WERI-Rb-1 (cell line): ENCODE measurements around the gene NANOS3.

ENCODE experiments used
- DNase-seq: peaks from one replicate; pipeline ENCODE4 v3.0.0-alpha.2; 2020
- H3K27ac ChIP-seq: fragments of 250-450 bp; sonication (Bioruptor Pico); 2 replicates; pipeline ENCODE4 v1.5.1; 2020; ENCODE audit warnings: mild to moderate bottlenecking, moderate library complexity
- H3K27me3 ChIP-seq: fragments of 250-450 bp; sonication (Bioruptor Pico); 2 replicates; pipeline ENCODE4 v1.5.1; 2021; ENCODE audit warnings: mild to moderate bottlenecking, low read depth, moderate library complexity; ENCODE audit not compliant: insufficient read depth, severe bottlenecking
- H3K36me3 ChIP-seq: fragments of 250-450 bp; sonication (Bioruptor Pico); 2 replicates; pipeline ENCODE4 v1.5.1; 2020; ENCODE audit warnings: mild to moderate bottlenecking, moderate library complexity
- H3K4me3 ChIP-seq: 2 replicates; pipeline ENCODE4 v1.5.1; 2011; ENCODE audit warnings: low read depth, mild to moderate bottlenecking, control low read depth, low read length
- H3K9me3 ChIP-seq: fragments of 250-450 bp; sonication (Bioruptor Pico); 2 replicates; pipeline ENCODE4 v1.5.1; 2021; ENCODE audit warnings: mild to moderate bottlenecking, moderate library complexity; ENCODE audit not compliant: severe bottlenecking
- CTCF ChIP-seq: IDR thresholded peaks from 2 replicates; pipeline ENCODE4 v1.5.1; 2011; ENCODE audit warnings: low read depth, mild to moderate bottlenecking, control low read depth, inconsistent platforms, low read length

NANOS3 gene

DNA sequence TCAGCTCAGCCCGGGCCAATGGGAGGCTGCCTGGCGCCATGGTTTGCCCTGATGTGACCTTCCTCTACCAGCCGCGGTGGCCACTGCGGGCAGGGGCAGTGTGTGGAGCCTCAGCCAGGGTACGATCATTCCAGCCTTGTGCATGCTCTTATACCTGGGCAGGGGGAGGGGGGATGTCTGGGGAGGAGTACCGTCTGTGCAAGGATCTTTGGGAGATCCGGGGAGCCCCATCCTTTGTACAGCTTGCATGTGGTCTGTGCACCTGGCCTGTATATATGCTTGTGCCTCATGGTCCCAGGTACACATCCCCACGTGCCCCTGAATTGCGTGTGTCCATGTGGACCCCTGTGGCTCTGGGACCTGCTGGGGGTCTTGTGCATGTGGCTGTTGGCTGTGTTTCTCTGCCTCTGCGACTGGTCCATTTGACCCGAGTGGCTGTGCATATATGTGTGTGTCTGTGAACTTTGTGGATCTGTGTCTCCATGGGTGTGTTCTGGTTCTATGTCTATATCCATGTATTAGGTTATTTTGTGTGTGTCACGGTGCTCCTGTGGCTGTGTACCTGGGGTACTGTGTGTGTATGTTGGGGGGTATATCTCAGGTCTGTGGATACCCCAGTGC, 12.8 kb upstream of the NANOS3 start:
- H3K27me3 ChIP-seq = no peaks in the 10 kb centered on the region
- TF ChIP-seq CTCF = no peak
- H3K4me3 ChIP-seq = peak overlapping the region; percentile 50
- peak overlapping the region; percentile 15; the same call in 1 of the 2 replicates for H3K27ac ChIP-seq
- peak; percentile 63 for DNase-seq
- no peaks in the 10 kb centered on the region; the same call in 1 of the 2 replicates for H3K36me3 ChIP-seq
- no peaks in the 10 kb centered on the region for H3K9me3 ChIP-seq

GRCh38 chr19:13864667-13865570, 12.0 kb upstream of the NANOS3 start:
- DNase-seq = no peak
- no peaks in the 10 kb centered on the region for H3K27me3 ChIP-seq
- H3K27ac ChIP-seq = peak overlapping the region; percentile 48
- H3K36me3 ChIP-seq = no peaks in the 10 kb centered on the region; the same call in 1 of the 2 replicates
- TF ChIP-seq CTCF = no peak
- no peaks in the 10 kb centered on the region for H3K9me3 ChIP-seq
- peak overlapping the region; percentile 56 for H3K4me3 ChIP-seq

DNA sequence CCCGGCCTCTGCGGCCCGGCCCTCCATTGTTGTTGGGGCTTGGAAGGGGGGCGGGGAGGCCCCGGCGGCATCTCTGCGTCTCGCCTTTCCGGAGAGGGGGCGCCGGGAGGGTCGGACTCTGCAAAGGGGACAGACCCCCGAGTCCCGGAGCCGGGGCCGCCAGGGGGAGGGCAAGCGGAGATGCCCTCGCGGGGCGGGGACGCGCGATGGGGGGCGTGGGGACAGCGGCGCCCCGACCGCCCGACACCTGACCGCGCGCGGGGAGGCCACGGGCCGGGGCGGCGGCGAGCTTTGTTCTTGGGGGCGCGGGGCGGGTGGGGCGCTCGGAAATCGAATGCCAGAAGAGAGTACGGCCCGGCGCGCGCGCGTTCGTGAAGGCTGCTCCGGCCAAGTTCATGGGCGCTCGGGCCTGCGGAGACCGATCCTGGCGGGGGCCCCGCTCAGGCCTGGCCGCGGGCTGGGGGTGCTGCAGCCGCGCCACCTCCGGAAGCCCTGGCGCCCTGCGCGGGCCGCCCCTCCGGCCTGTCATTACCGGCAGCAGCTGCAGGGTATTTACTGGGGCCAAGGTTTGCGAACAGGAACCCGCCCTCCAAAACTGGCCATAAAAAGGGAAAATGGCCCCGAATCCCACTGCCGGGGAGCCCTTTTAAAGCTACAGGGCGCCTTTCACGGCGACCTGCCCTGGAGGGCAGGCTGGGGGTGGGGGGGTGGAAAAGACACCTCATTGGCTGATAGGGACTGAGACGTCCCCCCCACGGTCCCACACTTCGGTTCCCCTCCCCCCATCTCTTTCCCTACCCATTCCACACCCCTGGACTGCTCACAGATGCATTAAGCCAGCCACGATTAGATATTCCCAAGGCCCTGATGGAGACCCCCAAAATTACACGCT, 11.1 kb upstream of the NANOS3 start:
- H3K4me3 ChIP-seq = peak overlapping the region; percentile 56

DNA sequence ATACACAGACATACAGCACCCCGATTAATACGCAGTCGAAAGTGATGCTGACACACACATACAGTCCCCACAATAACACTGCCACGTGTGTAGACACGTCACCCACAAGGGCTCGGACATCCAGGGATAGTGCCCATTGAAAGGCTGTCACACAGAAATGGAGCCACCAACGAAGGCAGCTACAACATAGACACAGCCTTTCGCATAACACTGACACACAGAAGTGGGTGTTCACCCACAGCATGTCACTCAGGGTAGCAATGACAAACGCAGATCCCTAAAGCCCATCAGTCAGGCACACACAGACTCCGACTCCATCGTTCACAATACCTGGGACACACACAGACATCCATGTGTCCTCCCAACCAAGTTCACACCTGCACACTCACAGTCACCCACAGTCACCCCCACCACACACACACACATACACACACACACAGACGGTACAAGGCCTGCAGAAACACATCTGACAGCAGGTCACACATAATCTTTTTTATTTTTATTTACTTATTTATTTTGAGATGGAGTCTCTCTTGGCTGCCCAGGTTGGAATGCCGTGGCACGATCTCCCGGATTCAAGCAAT, 10.4 kb upstream of the NANOS3 start:
- no peak for TF ChIP-seq CTCF
- H3K27me3 ChIP-seq = no peaks in the 10 kb centered on the region
- no peak for DNase-seq
- peak overlapping the region; percentile 67 for H3K27ac ChIP-seq
- H3K4me3 ChIP-seq = peak overlapping the region; percentile 56
- no peaks in the 10 kb centered on the region for H3K9me3 ChIP-seq
- H3K36me3 ChIP-seq = no peaks in the 10 kb centered on the region; the same call in 1 of the 2 replicates

More for the DNA sequence above, 11.1 kb upstream of the NANOS3 start:
- no peaks in the 10 kb centered on the region; the same call in 1 of the 2 replicates for H3K36me3 ChIP-seq
- no peaks in the 10 kb centered on the region for H3K27me3 ChIP-seq
- peak overlapping the region; percentile 67 for H3K27ac ChIP-seq
- DNase-seq = peak; percentile 59
- no peaks in the 10 kb centered on the region for H3K9me3 ChIP-seq
- TF ChIP-seq CTCF = no peak

DNA sequence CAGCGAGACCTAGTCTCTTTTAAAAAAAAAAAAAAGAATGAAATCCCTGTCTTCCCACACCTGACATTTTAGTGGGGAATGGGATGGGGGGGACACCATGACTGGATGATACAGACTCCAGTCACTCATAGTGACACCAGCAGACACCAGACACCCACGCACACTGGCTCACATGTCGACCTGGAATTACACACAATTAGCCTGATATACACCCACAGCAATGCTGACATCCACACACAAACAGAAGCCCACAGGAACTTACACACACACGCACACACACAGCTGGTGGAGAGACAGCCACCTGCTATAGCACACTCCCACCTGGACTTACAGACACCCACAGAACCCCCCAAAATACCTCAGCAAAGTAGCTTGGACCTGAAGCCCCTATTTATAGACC, 8.3 kb upstream of the NANOS3 start:
- no peak overlapping the region for H3K27ac ChIP-seq
- no peaks in the 10 kb centered on the region for H3K27me3 ChIP-seq

More for the DNA sequence above, 8.3 kb upstream of the NANOS3 start:
- DNase-seq = no peak
- H3K4me3 ChIP-seq = no peak overlapping the region
- H3K36me3 ChIP-seq = no peaks in the 10 kb centered on the region; the same call in 1 of the 2 replicates
- no peak for TF ChIP-seq CTCF
- H3K9me3 ChIP-seq = no peaks in the 10 kb centered on the region
